ENCODE measurements around the gene CLIP4. TPM values are rescaled to one million over a fixed set of nuclear protein-coding genes. Genes with fewer than 3 reads are reported as not detected.

The CLIP4 gene
- total RNA-seq, 1 experiment from 2014 or later = 1.2 TPM

DNA sequence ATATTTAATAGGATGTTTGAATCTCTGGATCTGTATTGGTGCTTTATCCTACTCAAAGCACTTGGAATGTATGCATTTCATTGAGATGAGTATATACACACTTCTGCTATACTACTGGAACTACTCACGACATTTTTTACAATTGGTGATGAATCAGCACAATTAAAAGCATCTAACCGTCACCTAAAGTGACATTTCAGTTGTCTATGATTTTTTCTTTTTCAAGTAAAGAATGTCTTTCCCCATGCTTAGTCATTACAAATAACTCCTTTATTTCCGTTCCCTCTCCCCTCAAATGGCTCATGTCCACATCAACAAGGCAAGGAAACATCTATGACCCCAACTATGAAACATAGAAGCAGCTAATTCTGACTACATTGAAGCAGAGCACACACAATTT lies 77.3 kb downstream of the CLIP4 start:
- Mint-ChIP-seq H3K4me1 (ENCODE audit: low read depth, unreplicated experiment) (no peaks in the 10 kb centered on the region), H3K9me3 (ENCODE audit: unreplicated experiment) (peaks cover 6% of the 10 kb centered on the region), H3K4me3 (ENCODE audit: unreplicated experiment) (no peak overlapping the region), H3K27me3 (ENCODE audit: insufficient read depth, unreplicated experiment) (no peaks in the 10 kb centered on the region), H3K36me3 (ENCODE audit: insufficient read depth, unreplicated experiment) (no peaks in the 10 kb centered on the region), H3K27ac (ENCODE audit: unreplicated experiment) (no peak overlapping the region)
- Histone ChIP-seq H3K36me3 (ENCODE audit: control insufficient read depth, insufficient read depth, low read length) (no peaks in the 10 kb centered on the region), H3K4me3 (ENCODE audit: low read depth, low read length) (no peak overlapping the region), H3K9me3 (no peaks in the 10 kb centered on the region), H3K4me1 (no peaks in the 10 kb centered on the region; the same call in 1 of the 2 replicates), H3K27me3 (replicated peaks; ENCODE audit: control insufficient read depth, insufficient read depth, low read length) (no peaks in the 10 kb centered on the region)
- POLR2A ChIA-PET = no interaction called here
- no peak for DNase-seq
- TF ChIP-seq, protein P1, sequence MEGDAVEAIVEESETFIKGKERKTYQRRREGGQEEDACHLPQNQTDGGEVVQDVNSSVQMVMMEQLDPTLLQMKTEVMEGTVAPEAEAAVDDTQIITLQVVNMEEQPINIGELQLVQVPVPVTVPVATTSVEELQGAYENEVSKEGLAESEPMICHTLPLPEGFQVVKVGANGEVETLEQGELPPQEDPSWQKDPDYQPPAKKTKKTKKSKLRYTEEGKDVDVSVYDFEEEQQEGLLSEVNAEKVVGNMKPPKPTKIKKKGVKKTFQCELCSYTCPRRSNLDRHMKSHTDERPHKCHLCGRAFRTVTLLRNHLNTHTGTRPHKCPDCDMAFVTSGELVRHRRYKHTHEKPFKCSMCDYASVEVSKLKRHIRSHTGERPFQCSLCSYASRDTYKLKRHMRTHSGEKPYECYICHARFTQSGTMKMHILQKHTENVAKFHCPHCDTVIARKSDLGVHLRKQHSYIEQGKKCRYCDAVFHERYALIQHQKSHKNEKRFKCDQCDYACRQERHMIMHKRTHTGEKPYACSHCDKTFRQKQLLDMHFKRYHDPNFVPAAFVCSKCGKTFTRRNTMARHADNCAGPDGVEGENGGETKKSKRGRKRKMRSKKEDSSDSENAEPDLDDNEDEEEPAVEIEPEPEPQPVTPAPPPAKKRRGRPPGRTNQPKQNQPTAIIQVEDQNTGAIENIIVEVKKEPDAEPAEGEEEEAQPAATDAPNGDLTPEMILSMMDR (IDR thresholded peaks at IDR 0.05; ENCODE audit: insufficient read depth in 1 of 2, low read depth in 1 of 2, low read length in 1 of 2, severe bottlenecking in 1 of 2, unreplicated experiment in 1 of 2) = no peak
- CTCF ChIA-PET = no interaction called here
- BruUV-seq (replicated peaks) = no TSS peak
- intact Hi-C loops (cut with micrococcal nuclease; ENCODE audit: unreplicated experiment) = no loop called here

DNA sequence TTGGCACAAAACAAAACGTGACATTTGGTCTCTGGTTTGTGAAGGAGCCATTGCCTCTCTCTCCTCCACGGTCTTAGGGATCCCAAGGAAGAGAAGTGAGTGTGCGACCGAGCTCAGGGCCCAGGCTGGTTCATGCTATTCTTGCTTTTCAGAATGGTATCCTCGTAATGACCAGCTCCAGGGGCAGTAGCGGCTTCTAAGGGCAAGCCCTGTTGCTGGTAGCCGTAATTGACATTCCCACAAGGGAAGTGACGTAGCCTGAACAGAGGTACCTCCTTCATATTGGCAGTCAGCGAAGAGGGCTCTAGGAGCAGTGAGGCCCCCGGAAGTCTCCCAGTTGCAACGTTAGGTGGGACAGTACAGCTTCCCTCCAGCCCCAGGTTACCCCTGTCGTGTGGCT lies 77.9 kb downstream of the CLIP4 start:
- TF ChIP-seq, protein P1 (IDR thresholded peaks at IDR 0.05; ENCODE audit: insufficient read depth in 1 of 2, low read depth in 1 of 2, low read length in 1 of 2, severe bottlenecking in 1 of 2, unreplicated experiment in 1 of 2) = no peak
- Histone ChIP-seq H3K4me1 (no peaks in the 10 kb centered on the region), H3K4me3 (ENCODE audit: low read depth, low read length) (no peak overlapping the region), H3K27me3 (replicated peaks; ENCODE audit: control insufficient read depth, insufficient read depth, low read length) (no peaks in the 10 kb centered on the region), H3K36me3 (ENCODE audit: control insufficient read depth, insufficient read depth, low read length) (no peaks in the 10 kb centered on the region), H3K9me3 (no peaks in the 10 kb centered on the region)
- intact Hi-C loops (cut with micrococcal nuclease; ENCODE audit: unreplicated experiment) = no loop called here
- BruUV-seq (replicated peaks) = no TSS peak
- H3K4me3 Mint-ChIP-seq (ENCODE audit: unreplicated experiment) = no peak overlapping the region
- no peaks in the 10 kb centered on the region for H3K36me3 Mint-ChIP-seq (ENCODE audit: insufficient read depth, unreplicated experiment)
- DNase-seq = no peak
- ChIA-PET POLR2A (no interaction called here), CTCF (no interaction called here)
- peaks cover under 1% of the 10 kb centered on the region for H3K9me3 Mint-ChIP-seq (ENCODE audit: unreplicated experiment)
- H3K4me1 Mint-ChIP-seq (ENCODE audit: low read depth, unreplicated experiment) = no peaks in the 10 kb centered on the region
- no peak overlapping the region for H3K27ac Mint-ChIP-seq (ENCODE audit: unreplicated experiment)
- H3K27me3 Mint-ChIP-seq (ENCODE audit: insufficient read depth, unreplicated experiment) = no peaks in the 10 kb centered on the region

DNA sequence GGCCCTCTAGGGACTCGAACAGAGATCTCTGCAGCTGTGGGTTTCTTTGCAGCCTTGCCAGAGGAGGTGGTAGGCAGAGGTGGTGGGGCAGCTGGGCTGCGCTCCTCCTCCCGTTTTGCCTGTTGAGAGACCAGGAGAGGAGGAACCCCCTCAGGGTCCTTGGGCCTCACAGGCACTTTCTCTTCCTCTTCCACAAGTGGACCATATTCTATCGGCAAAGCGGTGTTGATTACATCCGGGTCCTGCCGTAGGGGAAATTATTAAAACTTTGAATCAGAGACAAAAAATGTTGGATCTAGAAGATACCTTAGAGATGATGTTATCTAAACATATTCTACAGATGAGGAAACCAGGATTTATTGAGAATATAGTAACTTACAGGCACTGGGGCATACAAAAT lies 78.5 kb downstream of the CLIP4 start:
- Mint-ChIP-seq H3K27ac (ENCODE audit: unreplicated experiment) (no peak overlapping the region), H3K4me1 (ENCODE audit: low read depth, unreplicated experiment) (no peaks in the 10 kb centered on the region), H3K9me3 (ENCODE audit: unreplicated experiment) (no peaks in the 10 kb centered on the region), H3K27me3 (ENCODE audit: insufficient read depth, unreplicated experiment) (no peaks in the 10 kb centered on the region), H3K36me3 (ENCODE audit: insufficient read depth, unreplicated experiment) (no peaks in the 10 kb centered on the region), H3K4me3 (ENCODE audit: unreplicated experiment) (no peak overlapping the region)
- H3K9me3 ChIP-seq = no peaks in the 10 kb centered on the region
- H3K36me3 ChIP-seq (ENCODE audit: control insufficient read depth, insufficient read depth, low read length) = no peaks in the 10 kb centered on the region
- intact Hi-C loops (cut with micrococcal nuclease; ENCODE audit: unreplicated experiment) = no loop called here
- BruUV-seq (replicated peaks) = no TSS peak
- H3K27me3 ChIP-seq (replicated peaks; ENCODE audit: control insufficient read depth, insufficient read depth, low read length) = no peaks in the 10 kb centered on the region
- no peak for DNase-seq
- no peak overlapping the region for H3K4me3 ChIP-seq (ENCODE audit: low read depth, low read length)
- CTCF ChIA-PET = no interaction called here
- TF ChIP-seq, protein P1 (IDR thresholded peaks at IDR 0.05; ENCODE audit: insufficient read depth in 1 of 2, low read depth in 1 of 2, low read length in 1 of 2, severe bottlenecking in 1 of 2, unreplicated experiment in 1 of 2) = no peak
- POLR2A ChIA-PET = no interaction called here
- no peaks in the 10 kb centered on the region for H3K4me1 ChIP-seq

Data from Caco-2 (cell line).